ENCODE measurements around the gene NFX1. TPM values are rescaled to one million over a fixed set of nuclear protein-coding genes. Genes with fewer than 3 reads are reported as not detected.

Gene NFX1
- total RNA-seq, 6 experiments from 2014 or later: 22.6 to 29.2 (median 24.8) TPM

- no peaks in the 10 kb centered on the region for H3K9me3 ChIP-seq
- H3K36me3 ChIP-seq: no peaks in the 10 kb centered on the region
- no peaks in the 10 kb centered on the region for H3K27me3 ChIP-seq
- WGBS (ENCODE audit: insufficient coverage, low coverage, low lambda C conversion rate, missing lambda C conversion rate): 100% methylated on average over 1 of the region's 13 CpGs
- no peak for DNase-seq
- intact Hi-C loops (cut with DNase I): loop anchor here in 1 of 2 donors (5.0 kb wide), 1 partner anchor 42 kb away; no protein-coding TSS in a partner anchor
- no peak for ATAC-seq
- peak overlapping the region in 2 of 3 donors; percentile 53 for H3K27ac ChIP-seq
- H3K4me1 ChIP-seq: peaks cover 0 to 18% (median 8%) of the 10 kb centered on the region in 4 donors
- no peak overlapping the region for H3K4me3 ChIP-seq
- TF ChIP-seq, protein P1, sequence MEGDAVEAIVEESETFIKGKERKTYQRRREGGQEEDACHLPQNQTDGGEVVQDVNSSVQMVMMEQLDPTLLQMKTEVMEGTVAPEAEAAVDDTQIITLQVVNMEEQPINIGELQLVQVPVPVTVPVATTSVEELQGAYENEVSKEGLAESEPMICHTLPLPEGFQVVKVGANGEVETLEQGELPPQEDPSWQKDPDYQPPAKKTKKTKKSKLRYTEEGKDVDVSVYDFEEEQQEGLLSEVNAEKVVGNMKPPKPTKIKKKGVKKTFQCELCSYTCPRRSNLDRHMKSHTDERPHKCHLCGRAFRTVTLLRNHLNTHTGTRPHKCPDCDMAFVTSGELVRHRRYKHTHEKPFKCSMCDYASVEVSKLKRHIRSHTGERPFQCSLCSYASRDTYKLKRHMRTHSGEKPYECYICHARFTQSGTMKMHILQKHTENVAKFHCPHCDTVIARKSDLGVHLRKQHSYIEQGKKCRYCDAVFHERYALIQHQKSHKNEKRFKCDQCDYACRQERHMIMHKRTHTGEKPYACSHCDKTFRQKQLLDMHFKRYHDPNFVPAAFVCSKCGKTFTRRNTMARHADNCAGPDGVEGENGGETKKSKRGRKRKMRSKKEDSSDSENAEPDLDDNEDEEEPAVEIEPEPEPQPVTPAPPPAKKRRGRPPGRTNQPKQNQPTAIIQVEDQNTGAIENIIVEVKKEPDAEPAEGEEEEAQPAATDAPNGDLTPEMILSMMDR (IDR thresholded peaks at IDR 0.05): no peak
- no peak for TF ChIP-seq POLR2A (IDR thresholded peaks at IDR 0.05)
Observed at GRCh38 chr9:33414889-33415500, 124.7 kb downstream of the NFX1 start.

DNA sequence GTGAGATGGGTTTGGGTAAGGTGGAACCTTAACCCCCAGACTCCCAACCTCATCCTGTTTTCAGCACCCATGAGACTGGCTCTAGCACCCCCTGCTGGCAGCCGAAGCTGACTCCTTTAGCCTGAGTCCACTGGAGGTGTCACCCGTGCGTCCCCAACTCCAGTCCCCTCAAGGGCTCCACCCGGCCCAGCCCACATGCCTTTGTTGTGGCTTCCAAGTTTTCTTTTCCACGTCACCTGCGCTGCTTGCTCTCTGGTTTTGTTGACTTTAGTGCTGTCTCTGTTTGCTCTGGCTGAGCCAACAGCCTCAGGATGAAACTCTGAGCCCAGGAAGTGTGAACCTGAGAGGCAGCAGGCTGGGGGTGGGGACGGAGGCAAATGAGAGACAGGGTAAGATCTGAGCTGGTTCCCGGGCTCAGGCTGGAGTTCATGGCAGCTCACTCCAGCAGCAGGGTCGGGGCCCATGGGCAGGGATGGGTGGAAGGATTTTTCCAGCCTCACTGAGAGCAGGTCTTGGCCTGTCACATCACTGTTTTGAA is 125.3 kb downstream of the NFX1 start:
- Histone ChIP-seq H3K27ac (peak overlapping the region in 2 of 3 donors; percentile 53 to 55), H3K9me3 (no peaks in the 10 kb centered on the region), H3K4me3 (no peak overlapping the region), H3K36me3 (no peaks in the 10 kb centered on the region), H3K27me3 (no peaks in the 10 kb centered on the region), H3K4me1 (peaks cover 0 to 18% (median 8%) of the 10 kb centered on the region in 4 donors)
- TF ChIP-seq, protein P1 (IDR thresholded peaks at IDR 0.05): peak; percentile 66 to 90 (median 82)
- TF ChIP-seq POLR2A (IDR thresholded peaks at IDR 0.05): no peak
- WGBS (ENCODE audit: insufficient coverage, low coverage, low lambda C conversion rate, missing lambda C conversion rate): 6% methylated on average over 9 of the region's 9 CpGs
- ATAC-seq: peak; percentile 93 to 96 (median 94)
- intact Hi-C loops (cut with DNase I): no loop called here
- DNase-seq: peak; percentile 83 to 96 (median 95)

- Histone ChIP-seq H3K36me3 (no peaks in the 10 kb centered on the region), H3K27me3 (no peaks in the 10 kb centered on the region), H3K4me3 (no peak overlapping the region), H3K27ac (no peak overlapping the region), H3K9me3 (no peaks in the 10 kb centered on the region), H3K4me1 (peaks cover 0 to 18% (median 8%) of the 10 kb centered on the region in 4 donors)
- ATAC-seq: no peak
- WGBS (ENCODE audit: insufficient coverage, low coverage, low lambda C conversion rate, missing lambda C conversion rate): 46% methylated on average over 3 of the region's 5 CpGs
- no peak for DNase-seq
- no peak for TF ChIP-seq POLR2A (IDR thresholded peaks at IDR 0.05)
- TF ChIP-seq, protein P1 (IDR thresholded peaks at IDR 0.05): no peak
- intact Hi-C loops (cut with DNase I): no loop called here
Observed at GRCh38 chr9:33416996-33417395, 126.7 kb downstream of the NFX1 start.

GRCh38 chr9:33418090-33418489 is 127.8 kb downstream of the NFX1 start:
- no peak for DNase-seq
- intact Hi-C loops (cut with DNase I): no loop called here
- Histone ChIP-seq H3K4me3 (no peak overlapping the region), H3K27ac (no peak overlapping the region), H3K4me1 (peaks cover 0 to 18% (median 8%) of the 10 kb centered on the region in 4 donors), H3K9me3 (no peaks in the 10 kb centered on the region), H3K36me3 (no peaks in the 10 kb centered on the region), H3K27me3 (no peaks in the 10 kb centered on the region)
- 80% methylated on average over 1 of the region's 8 CpGs for WGBS (ENCODE audit: insufficient coverage, low coverage, low lambda C conversion rate, missing lambda C conversion rate)
- no peak for ATAC-seq
- no peak for TF ChIP-seq POLR2A (IDR thresholded peaks at IDR 0.05)
- TF ChIP-seq, protein P1 (IDR thresholded peaks at IDR 0.05): no peak

Measured in right lobe of liver (tissue), 6 donors.